ENCODE measurements around the gene TTLL3. TPM values are rescaled to one million over a fixed set of nuclear protein-coding genes. Genes with fewer than 3 reads are reported as not detected.

TTLL3 gene
- total RNA-seq, 1 donor from 2014 or later = 45.7 TPM

DNA sequence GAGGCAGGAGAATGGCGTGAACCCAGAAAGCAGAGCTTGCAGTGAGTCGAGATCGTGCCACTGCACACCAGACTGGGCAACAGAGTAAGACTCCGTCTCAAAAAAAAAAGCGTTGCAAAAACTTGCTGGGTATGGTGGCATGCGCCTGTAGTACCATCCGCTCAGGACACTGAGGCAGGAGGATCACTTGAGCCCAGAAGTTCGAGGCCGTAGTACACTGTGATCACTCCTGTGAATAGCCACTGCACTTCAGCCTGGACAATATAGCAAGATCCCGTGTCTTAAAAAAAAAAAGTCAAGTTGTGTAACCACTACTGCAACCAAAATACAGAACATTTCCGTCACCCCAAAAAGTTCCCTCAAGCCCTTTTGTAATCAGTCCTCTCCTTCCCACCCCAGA lies 15.7 kb upstream of the TTLL3 start:
- H3K36me3 Mint-ChIP-seq (ENCODE audit: unreplicated experiment) = peaks cover 8% of the 10 kb centered on the region
- H3K27me3 Mint-ChIP-seq (ENCODE audit: unreplicated experiment) = peaks cover 11% of the 10 kb centered on the region
- peaks cover 6% of the 10 kb centered on the region for H3K4me1 Mint-ChIP-seq (ENCODE audit: low read depth, unreplicated experiment)
- H3K27ac Mint-ChIP-seq (ENCODE audit: unreplicated experiment) = peak overlapping the region; percentile 77
- TF ChIP-seq, protein P1, sequence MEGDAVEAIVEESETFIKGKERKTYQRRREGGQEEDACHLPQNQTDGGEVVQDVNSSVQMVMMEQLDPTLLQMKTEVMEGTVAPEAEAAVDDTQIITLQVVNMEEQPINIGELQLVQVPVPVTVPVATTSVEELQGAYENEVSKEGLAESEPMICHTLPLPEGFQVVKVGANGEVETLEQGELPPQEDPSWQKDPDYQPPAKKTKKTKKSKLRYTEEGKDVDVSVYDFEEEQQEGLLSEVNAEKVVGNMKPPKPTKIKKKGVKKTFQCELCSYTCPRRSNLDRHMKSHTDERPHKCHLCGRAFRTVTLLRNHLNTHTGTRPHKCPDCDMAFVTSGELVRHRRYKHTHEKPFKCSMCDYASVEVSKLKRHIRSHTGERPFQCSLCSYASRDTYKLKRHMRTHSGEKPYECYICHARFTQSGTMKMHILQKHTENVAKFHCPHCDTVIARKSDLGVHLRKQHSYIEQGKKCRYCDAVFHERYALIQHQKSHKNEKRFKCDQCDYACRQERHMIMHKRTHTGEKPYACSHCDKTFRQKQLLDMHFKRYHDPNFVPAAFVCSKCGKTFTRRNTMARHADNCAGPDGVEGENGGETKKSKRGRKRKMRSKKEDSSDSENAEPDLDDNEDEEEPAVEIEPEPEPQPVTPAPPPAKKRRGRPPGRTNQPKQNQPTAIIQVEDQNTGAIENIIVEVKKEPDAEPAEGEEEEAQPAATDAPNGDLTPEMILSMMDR (IDR thresholded peaks at IDR 0.05; ENCODE audit: partially characterized antibody, unreplicated experiment) = no peak
- no peak for DNase-seq
- peak overlapping the region; percentile 89 for H3K4me3 Mint-ChIP-seq (ENCODE audit: unreplicated experiment)
- H3K9me3 Mint-ChIP-seq (ENCODE audit: unreplicated experiment) = peaks cover 14% of the 10 kb centered on the region

DNA sequence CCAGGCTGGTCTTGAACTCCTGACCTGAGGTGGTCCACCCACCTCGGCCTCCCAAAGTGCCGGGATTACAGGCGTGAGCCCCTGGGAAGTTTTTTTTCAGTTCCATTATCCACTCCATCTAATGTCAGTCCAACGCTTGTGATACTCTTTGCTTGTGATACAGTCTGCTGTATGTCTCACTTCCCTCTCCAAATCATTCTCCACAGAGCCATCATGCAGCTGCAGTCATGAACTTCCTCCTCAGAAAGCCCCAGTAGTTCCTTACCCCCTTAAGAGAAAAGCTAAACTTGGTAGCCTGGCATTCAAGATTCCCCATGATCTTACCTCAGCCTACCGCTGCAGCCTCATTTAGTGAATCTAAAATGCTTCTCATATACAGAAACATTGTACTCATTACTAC lies 14.9 kb upstream of the TTLL3 start:
- Mint-ChIP-seq H3K4me1 (ENCODE audit: low read depth, unreplicated experiment) (peaks cover 6% of the 10 kb centered on the region), H3K4me3 (ENCODE audit: unreplicated experiment) (peak overlapping the region; percentile 36), H3K36me3 (ENCODE audit: unreplicated experiment) (peaks cover 3% of the 10 kb centered on the region), H3K27me3 (ENCODE audit: unreplicated experiment) (peaks cover 11% of the 10 kb centered on the region), H3K27ac (ENCODE audit: unreplicated experiment) (no peak overlapping the region), H3K9me3 (ENCODE audit: unreplicated experiment) (peaks cover 14% of the 10 kb centered on the region)
- TF ChIP-seq, protein P1 (IDR thresholded peaks at IDR 0.05; ENCODE audit: partially characterized antibody, unreplicated experiment) = no peak
- DNase-seq = no peak

DNA sequence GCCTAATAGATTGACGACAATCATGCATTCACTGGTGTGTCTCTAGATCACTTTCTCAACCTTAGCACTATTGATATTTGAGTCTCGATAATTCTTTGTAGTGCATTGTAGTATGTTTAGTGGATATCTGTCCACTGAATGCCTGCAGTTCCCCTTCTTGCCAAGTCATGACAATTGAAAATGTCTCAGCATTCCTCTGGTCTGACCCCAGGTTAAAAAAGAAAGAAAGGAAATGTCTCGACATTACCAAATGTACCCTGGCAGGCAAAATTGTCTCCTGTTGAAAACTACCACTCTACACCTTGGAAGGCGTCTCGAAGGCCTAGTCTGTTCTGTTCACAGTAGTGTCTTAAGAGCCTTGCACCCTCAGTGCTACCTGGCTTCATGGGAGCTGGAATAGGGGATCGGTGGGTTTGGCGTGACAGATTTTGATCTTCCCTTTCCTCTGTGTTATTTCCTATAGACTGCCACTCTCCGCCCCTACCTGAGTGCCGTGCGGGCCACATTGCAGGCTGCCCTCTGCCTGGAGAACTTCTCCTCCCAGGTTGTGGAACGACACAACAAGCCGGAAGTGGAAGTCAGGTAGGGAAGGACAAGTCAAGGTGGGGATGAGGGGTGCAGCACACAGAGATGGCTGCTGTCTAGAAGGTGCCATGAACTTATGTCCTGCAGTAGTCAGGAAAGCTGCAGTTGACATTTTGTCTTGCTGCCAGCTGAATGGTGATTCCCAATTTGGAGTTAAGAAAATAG lies 12.7 kb upstream of the TTLL3 start:
- TF ChIP-seq, protein P1 (IDR thresholded peaks at IDR 0.05; ENCODE audit: partially characterized antibody, unreplicated experiment) = no peak
- Mint-ChIP-seq H3K27me3 (ENCODE audit: unreplicated experiment) (peaks cover 9% of the 10 kb centered on the region), H3K9me3 (ENCODE audit: unreplicated experiment) (peaks cover 10% of the 10 kb centered on the region), H3K36me3 (ENCODE audit: unreplicated experiment) (no peaks in the 10 kb centered on the region), H3K27ac (ENCODE audit: unreplicated experiment) (peak overlapping the region; percentile 22), H3K4me3 (ENCODE audit: unreplicated experiment) (no peak overlapping the region), H3K4me1 (ENCODE audit: low read depth, unreplicated experiment) (peaks cover 2% of the 10 kb centered on the region)
- no peak for DNase-seq

DNA sequence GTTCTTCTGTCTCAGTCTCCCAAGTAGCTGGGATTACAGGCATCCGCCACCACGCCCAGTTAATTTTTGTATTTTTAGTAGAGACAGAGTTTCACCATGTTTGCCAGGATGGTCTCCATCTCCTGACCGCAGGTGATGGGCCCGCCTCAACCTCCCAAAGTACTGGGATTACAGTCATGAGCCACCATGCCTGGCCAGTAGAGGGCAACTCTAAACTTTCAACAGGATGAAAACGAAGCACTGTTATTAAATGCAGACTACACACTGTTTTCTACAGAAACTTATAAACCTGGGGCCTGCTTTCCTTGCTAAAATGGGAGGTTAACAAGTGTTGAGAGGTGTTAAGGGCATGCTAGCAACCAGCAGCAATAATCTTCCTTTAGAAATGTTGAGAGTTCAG lies 9.5 kb upstream of the TTLL3 start:
- Mint-ChIP-seq H3K27me3 (ENCODE audit: unreplicated experiment) (peaks cover 3% of the 10 kb centered on the region), H3K4me3 (ENCODE audit: unreplicated experiment) (no peak overlapping the region), H3K36me3 (ENCODE audit: unreplicated experiment) (peaks cover 5% of the 10 kb centered on the region), H3K27ac (ENCODE audit: unreplicated experiment) (no peak overlapping the region), H3K9me3 (ENCODE audit: unreplicated experiment) (peaks cover 7% of the 10 kb centered on the region), H3K4me1 (ENCODE audit: low read depth, unreplicated experiment) (no peaks in the 10 kb centered on the region)
- TF ChIP-seq, protein P1 (IDR thresholded peaks at IDR 0.05; ENCODE audit: partially characterized antibody, unreplicated experiment) = peak; percentile 19
- DNase-seq = no peak

DNA sequence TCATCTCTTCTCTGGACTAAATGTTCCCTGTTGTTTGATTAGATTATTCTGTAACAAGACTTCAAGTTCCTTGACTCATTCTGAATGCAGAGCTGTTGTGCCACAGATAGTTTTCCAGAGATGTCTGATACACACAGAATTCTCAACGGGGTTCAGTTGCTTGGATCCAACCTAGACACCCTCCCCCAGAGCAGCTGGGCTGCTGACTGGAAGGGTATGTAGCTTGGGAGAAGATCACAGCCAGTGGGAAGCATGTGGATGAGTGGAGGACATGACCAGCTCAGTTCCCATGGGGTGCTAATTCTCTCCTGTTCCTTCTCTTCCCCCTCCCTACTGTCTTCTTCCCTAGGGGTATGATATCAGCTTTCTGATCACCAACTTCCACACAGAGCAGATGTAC lies 6.6 kb upstream of the TTLL3 start:
- Mint-ChIP-seq H3K4me3 (ENCODE audit: unreplicated experiment) (no peak overlapping the region), H3K4me1 (ENCODE audit: low read depth, unreplicated experiment) (peaks cover 8% of the 10 kb centered on the region), H3K27me3 (ENCODE audit: unreplicated experiment) (peaks cover 3% of the 10 kb centered on the region), H3K27ac (ENCODE audit: unreplicated experiment) (no peak overlapping the region), H3K9me3 (ENCODE audit: unreplicated experiment) (peaks cover 4% of the 10 kb centered on the region), H3K36me3 (ENCODE audit: unreplicated experiment) (peaks cover 5% of the 10 kb centered on the region)
- TF ChIP-seq, protein P1 (IDR thresholded peaks at IDR 0.05; ENCODE audit: partially characterized antibody, unreplicated experiment) = no peak
- DNase-seq = no peak

Data from glutamatergic neuron (in vitro differentiated cells).